Mesodermal cell (in vitro differentiated cells): ENCODE results near the gene PLEKHS1.
"Not testable (repeated sequence)": the region's sequence is repeated elsewhere in the genome, so short reads cannot be mapped to it uniquely, and the experiment has no call there.

Source experiments
- H3K27ac ChIP-seq: 2 replicates; pipeline ENCODE4 v1.7.0; 2013; ENCODE audit warnings: mild to moderate bottlenecking, low read depth, low read length, moderate library complexity; ENCODE audit not compliant: severe bottlenecking
- H3K36me3 ChIP-seq: 2 replicates; pipeline ENCODE4 v1.7.1; 2013; ENCODE audit warnings: mild to moderate bottlenecking, low read length, moderate library complexity; ENCODE audit not compliant: control insufficient read depth, insufficient read depth
- H3K4me1 ChIP-seq: one replicate; pipeline ENCODE4 v1.7.1; 2013; ENCODE audit warnings: mild to moderate bottlenecking, low read length; ENCODE audit not compliant: insufficient read depth, control insufficient read depth, poor library complexity, severe bottlenecking
- H3K4me3 ChIP-seq: 2 replicates; pipeline ENCODE4 v1.7.0; 2013; ENCODE audit warnings: low read length, control low read depth, mild to moderate bottlenecking; ENCODE audit not compliant: insufficient read depth, poor library complexity, severe bottlenecking; ENCODE audit errors: extremely low read depth
- H3K9me3 ChIP-seq: 2 replicates; pipeline ENCODE4 v1.7.1; 2013; ENCODE audit warnings: mild to moderate bottlenecking, low read length, moderate library complexity; ENCODE audit not compliant: control insufficient read depth
- WGBS, 2 experiments: methylation state at CpG; one replicate each; pipeline ENCODE4 v1.1.5; 2013; ENCODE audit warnings: missing lambda C conversion rate in 2 of 2; ENCODE audit not compliant: insufficient coverage in 2 of 2; 5-methylcytosine and 5-hydroxymethylcytosine counted together

Gene PLEKHS1

DNA sequence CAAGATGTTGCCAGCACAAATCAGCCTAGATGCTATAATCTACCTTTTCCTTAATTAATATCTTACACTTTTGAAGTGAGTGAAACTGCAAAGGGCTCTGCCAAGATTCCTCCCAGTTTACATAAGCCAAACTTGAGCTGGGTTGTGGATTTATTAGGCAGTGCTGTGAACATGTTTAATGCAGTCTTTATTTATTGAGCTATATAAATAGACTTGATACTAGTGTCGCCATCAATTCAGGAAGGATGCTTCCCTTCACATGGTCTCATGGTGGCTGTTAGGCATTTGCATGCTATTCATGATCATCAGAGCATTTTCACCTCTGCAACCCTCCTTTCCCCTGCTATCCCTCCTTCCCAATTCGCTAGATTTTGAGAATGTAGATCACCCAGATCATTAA lies 40.2 kb downstream of the PLEKHS1 start:
- no peaks in the 10 kb centered on the region for H3K36me3 ChIP-seq
- H3K9me3 ChIP-seq, result no peaks in the 10 kb centered on the region
- 70% methylated on average over 2 of the region's 2 CpGs; no CpG with 5 or more reads in 1 of the 2 experiments for WGBS, 2 experiments
- no peaks in the 10 kb centered on the region for H3K4me1 ChIP-seq
- H3K4me3 ChIP-seq, result no peak overlapping the region
- no peak overlapping the region for H3K27ac ChIP-seq

DNA sequence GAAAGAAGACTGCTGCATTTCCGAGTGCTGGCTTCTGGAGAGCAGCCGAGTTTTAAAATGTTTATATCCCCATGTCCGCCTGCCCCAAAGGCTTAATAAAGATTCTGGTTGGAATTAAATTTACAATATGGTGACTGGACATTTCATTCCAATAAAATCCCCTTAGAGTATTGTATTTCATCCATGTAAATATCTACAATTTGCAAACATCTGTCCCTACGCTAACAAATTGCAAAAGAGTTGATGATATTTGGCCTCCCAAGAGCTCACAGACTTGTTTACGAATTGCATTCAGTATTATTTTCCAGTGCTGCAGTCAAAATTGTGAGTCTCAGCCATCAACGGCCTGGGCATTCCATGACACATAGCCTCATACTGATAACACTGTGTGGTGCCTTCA lies 50.1 kb downstream of the PLEKHS1 start:
- Histone ChIP-seq H3K27ac (no peak overlapping the region), H3K9me3 (no peaks in the 10 kb centered on the region), H3K4me3 (no peak overlapping the region), H3K4me1 (no peaks in the 10 kb centered on the region), H3K36me3 (no peaks in the 10 kb centered on the region)
- WGBS, 2 experiments, result 88 to 98% methylated on average over 3 to 5 of the region's 6 CpGs

DNA sequence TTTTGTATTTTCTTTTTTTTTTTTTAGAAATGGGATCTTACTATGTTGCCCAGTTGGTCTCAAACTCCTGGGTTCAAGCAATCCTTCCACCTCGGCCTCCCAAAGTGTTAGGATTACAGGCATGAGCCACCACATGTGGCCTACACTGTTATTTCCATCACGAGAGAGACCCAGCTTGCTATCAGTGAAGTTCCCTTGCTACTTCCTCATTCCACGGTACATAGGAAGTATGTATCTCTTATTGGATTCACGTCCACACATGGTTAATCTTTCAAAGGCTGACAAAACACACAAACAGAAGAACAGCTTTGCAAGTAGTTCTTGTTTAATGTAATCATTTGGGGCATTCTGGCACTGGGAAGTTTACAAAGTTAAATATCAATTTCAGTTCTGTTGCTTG lies 51.5 kb downstream of the PLEKHS1 start:
- Histone ChIP-seq H3K9me3 (no peaks in the 10 kb centered on the region), H3K27ac (no peak overlapping the region), H3K4me1 (no peaks in the 10 kb centered on the region), H3K36me3 (no peaks in the 10 kb centered on the region), H3K4me3 (no peak overlapping the region)
- WGBS, 2 experiments, result 100% methylated on average over 1 to 2 of the region's 4 CpGs

DNA sequence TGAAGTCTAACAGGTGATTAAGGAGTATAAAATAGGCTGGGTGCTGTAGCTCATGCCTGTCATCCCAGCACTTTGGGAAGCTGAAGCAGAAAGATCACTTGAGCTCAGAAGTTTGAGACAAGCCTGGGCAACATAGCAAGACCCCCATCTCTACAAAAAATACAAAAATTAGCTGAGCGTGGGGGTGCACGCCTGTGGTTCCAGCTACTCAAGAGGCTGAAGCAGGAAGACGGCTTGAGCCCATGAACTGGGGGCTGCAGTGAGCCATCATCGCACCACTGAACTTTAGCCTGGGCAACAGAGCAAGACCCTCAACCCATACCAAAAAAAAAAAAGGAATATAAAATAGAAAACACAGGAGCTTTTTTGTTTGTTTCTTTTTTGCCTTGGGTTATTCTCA lies 55.0 kb downstream of the PLEKHS1 start:
- 78 to 80% methylated on average over 1 to 3 of the region's 4 CpGs for WGBS, 2 experiments
- Histone ChIP-seq H3K36me3 (no peaks in the 10 kb centered on the region), H3K4me3 (no peak overlapping the region), H3K27ac (no peak overlapping the region), H3K4me1 (no peaks in the 10 kb centered on the region), H3K9me3 (no peaks in the 10 kb centered on the region)

DNA sequence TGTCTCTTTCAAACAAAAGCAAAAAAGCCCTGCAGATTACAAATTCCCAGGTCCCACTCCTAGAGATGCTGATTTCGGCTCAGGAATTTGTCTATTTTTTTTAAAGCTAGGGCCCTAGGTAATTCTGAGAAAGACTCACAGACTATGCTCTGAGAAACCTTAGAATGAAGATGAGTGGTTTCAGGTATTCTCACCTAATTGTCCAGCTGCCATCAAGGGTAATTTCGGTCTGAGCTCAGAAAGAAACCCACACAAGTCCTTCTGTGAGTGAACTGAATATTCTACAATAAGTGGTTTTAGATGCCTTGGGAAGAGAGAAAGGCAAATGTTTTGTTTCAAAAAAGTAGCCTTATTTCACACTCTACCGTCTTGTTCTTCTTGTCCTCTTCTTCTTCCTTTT lies 56.7 kb downstream of the PLEKHS1 start:
- Histone ChIP-seq H3K36me3 (no peaks in the 10 kb centered on the region), H3K4me1 (no peaks in the 10 kb centered on the region), H3K27ac (no peak overlapping the region), H3K9me3 (no peaks in the 10 kb centered on the region), H3K4me3 (no peak overlapping the region)
- 82 to 97% methylated on average over 2 to 3 of the region's 3 CpGs for WGBS, 2 experiments

DNA sequence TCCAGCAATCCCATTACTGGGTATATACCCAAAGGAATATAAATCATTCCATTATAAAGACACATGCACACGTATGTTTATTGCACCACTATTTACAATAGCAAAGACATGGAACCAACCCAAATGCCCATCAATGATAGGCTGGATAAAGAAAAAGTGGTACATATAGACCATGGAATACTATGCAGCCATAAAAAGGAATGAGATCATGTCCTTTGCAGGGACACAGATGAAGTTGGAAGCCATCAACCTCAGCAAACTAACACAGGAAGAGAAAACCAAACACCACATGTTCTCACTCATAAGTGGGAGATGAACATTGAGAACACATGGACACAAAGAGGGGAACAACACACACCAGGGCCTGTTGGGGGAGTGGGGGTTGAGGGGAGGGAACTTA lies 63.2 kb downstream of the PLEKHS1 start:
- H3K27ac ChIP-seq, H3K4me1 ChIP-seq, H3K36me3 ChIP-seq, H3K9me3 ChIP-seq, H3K4me3 ChIP-seq: not testable (repeated sequence)
- WGBS, 2 experiments, result 100% methylated on average over 1 of the region's 1 CpG; no CpG with 5 or more reads in 1 of the 2 experiments

DNA sequence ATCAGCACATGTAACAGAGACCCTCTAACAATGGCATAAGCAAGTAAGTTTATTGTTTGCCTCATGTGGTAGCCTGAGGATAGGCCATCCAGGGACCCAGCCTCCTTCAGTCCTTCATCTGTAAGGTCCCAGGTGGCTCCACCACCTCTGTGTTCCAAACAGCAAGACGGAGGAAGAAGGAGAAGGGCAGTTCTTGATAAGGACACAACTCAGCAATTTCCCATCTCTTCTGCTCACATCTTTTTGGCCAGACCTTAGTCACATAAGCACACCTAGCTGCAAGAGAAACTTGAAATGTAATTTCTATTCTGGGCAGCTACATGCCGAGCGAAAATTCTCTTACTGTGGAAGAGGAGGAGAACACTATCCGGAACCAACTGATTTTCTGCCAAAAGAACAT lies 68.5 kb downstream of the PLEKHS1 start:
- 100% methylated on average over 1 to 2 of the region's 4 CpGs for WGBS, 2 experiments
- Histone ChIP-seq H3K9me3 (no peaks in the 10 kb centered on the region), H3K4me1 (no peaks in the 10 kb centered on the region), H3K4me3 (no peak overlapping the region), H3K27ac (no peak overlapping the region), H3K36me3 (no peaks in the 10 kb centered on the region)

DNA sequence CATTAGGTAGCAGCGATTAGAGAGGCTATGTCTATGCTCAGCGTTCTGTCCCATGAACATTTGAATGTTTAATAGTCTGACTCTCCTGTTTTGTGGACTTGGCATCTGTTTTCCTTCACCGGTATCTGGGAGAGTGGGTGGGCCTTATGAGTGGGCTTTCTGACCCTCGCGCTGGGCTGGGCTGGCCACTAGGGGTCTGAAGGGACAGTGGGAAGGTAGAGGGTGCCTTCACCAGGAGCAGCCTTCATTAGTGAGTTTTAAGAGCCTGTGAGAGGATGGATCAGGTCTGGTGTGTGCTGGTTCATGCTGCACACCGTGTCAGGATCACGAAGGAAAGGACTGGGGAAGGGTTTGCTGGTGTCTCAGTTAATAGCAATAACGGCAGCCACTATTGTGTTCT lies 69.0 kb downstream of the PLEKHS1 start:
- H3K4me1 ChIP-seq, result no peaks in the 10 kb centered on the region
- H3K36me3 ChIP-seq, result no peaks in the 10 kb centered on the region
- WGBS, 2 experiments, result 68 to 78% methylated on average over 5 to 6 of the region's 8 CpGs
- H3K4me3 ChIP-seq, result no peak overlapping the region
- H3K27ac ChIP-seq, result no peak overlapping the region
- no peaks in the 10 kb centered on the region for H3K9me3 ChIP-seq

DNA sequence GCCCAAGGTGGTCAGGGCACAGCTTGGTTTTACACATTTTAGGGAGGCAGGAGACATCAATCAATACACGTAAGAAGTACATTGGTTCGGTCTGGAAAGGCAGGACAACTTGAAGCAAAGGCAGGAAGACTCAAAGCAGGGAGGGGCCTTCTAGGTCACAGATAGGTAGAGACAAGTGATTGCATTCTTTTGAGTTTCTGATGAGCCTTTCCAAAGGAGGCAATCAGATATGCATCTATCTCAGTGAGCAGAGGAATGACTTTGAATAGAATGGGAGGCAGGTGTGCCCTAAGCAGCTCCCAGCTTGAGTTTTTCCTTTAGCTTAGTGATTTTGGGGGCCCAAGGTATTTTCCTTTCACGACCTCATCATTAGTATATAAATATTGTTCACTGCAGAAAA lies 69.8 kb downstream of the PLEKHS1 start:
- H3K27ac ChIP-seq, H3K36me3 ChIP-seq, H3K9me3 ChIP-seq, H3K4me3 ChIP-seq, H3K4me1 ChIP-seq: not testable (repeated sequence)
- WGBS, 2 experiments, result 31 to 66% methylated on average over 2 of the region's 3 CpGs

DNA sequence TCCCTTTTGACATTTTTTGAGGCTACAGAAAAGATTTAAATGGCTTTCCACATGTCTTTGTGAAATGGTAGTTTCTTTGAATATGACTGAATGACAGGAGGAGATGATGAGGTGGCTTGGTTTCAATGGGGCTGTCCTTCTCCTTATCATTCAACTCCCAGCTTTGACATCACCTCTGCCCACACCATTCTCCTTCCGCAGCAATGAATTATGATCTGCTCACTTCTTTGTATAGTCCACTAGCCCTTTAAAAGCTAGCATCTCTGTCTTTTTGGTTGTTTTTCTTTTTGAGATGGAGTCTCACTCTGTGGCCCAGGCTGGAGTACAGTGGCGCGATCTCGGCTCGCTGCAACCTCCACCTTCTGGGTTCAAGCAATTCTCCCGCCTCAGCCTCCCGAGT lies 70.7 kb downstream of the PLEKHS1 start:
- Histone ChIP-seq H3K4me1 (no peaks in the 10 kb centered on the region), H3K9me3 (no peaks in the 10 kb centered on the region)

DNA sequence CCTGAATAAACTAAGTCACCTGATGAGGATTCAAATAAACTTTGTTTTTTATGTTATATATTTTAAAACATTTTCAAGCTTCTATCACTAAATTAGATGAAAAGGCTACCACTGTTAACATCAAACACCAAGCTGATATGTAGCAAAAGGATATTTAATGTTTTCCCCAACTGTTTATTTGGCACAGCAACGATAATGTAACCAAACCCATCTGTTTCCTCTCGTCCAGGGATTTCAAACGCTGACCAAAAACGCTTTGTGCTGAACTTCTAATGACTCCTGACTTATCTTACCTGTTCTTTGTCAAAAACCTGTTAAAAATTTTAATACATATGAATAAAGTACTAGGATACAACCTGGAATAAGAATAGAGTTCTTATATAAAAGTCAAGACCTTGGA lies 71.9 kb downstream of the PLEKHS1 start:
- Histone ChIP-seq H3K27ac (no peak overlapping the region), H3K4me3 (no peak overlapping the region), H3K4me1 (no peaks in the 10 kb centered on the region), H3K36me3 (no peaks in the 10 kb centered on the region), H3K9me3 (no peaks in the 10 kb centered on the region)
- WGBS, 2 experiments, result 80 to 94% methylated on average over 3 of the region's 4 CpGs

More for the DNA sequence above, 70.7 kb downstream of the PLEKHS1 start:
- WGBS, 2 experiments, result 89 to 100% methylated on average over 1 to 5 of the region's 7 CpGs
- Histone ChIP-seq H3K27ac (no peak overlapping the region), H3K36me3 (no peaks in the 10 kb centered on the region), H3K4me3 (no peak overlapping the region)

DNA sequence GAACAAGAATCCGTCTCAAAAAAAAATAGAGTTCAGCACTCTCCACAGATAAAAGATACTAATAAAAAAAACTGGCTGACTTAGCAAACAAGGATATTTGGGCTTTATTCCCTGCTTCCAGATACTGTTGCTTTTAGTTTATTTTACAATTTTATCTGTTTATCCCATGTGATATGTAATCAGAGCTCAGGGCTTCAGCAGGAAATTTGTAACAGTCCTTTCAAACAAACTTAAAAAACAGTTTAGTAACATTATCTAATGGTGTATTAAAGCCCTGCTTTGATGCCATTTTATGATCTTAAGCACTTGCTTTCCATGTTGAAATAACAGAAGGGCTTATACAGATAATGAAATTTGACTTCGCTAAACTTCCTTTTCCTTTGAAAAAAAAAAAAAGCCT lies 74.3 kb downstream of the PLEKHS1 start:
- Histone ChIP-seq H3K36me3 (no peaks in the 10 kb centered on the region), H3K9me3 (no peaks in the 10 kb centered on the region), H3K4me1 (no peaks in the 10 kb centered on the region), H3K4me3 (no peak overlapping the region), H3K27ac (no peak overlapping the region)
- WGBS, 2 experiments, result 88 to 100% methylated on average over 1 of the region's 2 CpGs
